BJ (cell line): Measurements from ENCODE around the gene THEMIS2. TPM values are rescaled to one million over a fixed set of nuclear protein-coding genes. Genes with fewer than 3 reads are reported as not detected.
"Not testable (repeated sequence)": the region's sequence is repeated elsewhere in the genome, so short reads cannot be mapped to it uniquely, and the experiment has no call there.

ENCODE experiments used
- CTCF ChIA-PET: fragments of 350-600 bp; formaldehyde crosslinking; extraction: SDS; loops from one replicate; lab custom pipeline; 2021; ENCODE audit warnings: antibody characterized with exemption, inconsistent platforms; lab: Yijun Ruan, JAX
- POLR2A ChIA-PET: fragments of 300-600 bp; sonication (Branson Sonifier 250); formaldehyde crosslinking; extraction: SDS; loops from one replicate; lab custom pipeline; 2021; ENCODE audit warnings: antibody characterized with exemption; lab: Charles Lee
- DNase-seq: peaks from one replicate; pipeline ENCODE4 v3.0.0-alpha.2; 2011; ENCODE audit warnings: low read depth
- H3K27me3 ChIP-seq: 2 replicates; pipeline ENCODE4 v1.6.0; 2011; ENCODE audit warnings: low read length; ENCODE audit not compliant: control insufficient read depth, insufficient read depth
- H3K36me3 ChIP-seq: 2 replicates; pipeline ENCODE4 v1.5.1; 2011; ENCODE audit warnings: low read length; ENCODE audit not compliant: control insufficient read depth, insufficient read depth
- H3K4me3 ChIP-seq: 2 replicates; pipeline ENCODE4 v1.5.1; 2011; ENCODE audit warnings: low read depth, mild to moderate bottlenecking, control low read depth, low read length
- polyA plus RNA-seq: library from polyadenylated mRNA; depleted of rRNA; stranded (reverse); fragments of >200 nt; gene quantifications from 2 replicates; pipeline ENCODE4 v1.2.3, GENCODE V29; 2011
- TF ChIP-seq, protein P1 (sequence below): IDR thresholded peaks from 2 replicates; pipeline ENCODE4 v1.5.1; 2011; ENCODE audit warnings: low read depth, mild to moderate bottlenecking, control low read depth, inconsistent platforms, low read length, moderate library complexity; ENCODE audit not compliant: insufficient read depth

The THEMIS2 gene
- polyA plus RNA-seq, 1 experiment, result 2.0 TPM

DNA sequence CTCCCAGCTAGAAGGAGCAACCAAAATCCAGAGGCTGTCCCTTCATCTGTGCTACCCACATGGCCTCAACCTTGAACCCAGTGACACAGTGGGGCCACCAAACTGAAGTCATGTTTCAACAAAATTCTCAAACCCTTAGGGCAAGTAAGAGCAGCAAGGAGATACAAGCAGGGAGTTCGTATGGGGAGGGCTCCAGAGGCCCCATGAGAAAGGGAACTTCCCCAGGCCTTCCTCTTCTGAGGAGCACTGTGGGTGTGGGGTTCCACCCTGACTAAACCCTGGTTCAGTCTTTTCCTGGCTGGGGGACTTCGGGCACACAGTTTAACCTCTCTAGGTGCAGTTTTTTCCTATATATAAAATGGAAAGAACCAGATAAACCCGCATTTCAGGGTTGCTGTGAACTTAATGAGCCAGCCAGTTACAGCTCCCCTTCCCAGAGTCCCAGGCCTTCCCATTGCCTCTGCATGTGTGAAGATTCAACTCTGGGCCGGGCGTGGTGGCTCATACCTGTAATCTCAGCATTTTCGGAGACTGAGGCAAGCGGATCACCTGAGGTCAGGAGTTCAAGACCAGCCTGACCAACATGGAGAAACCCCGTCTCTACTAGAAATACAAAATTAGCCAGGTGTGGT is 8.0 kb upstream of the THEMIS2 start:
- no peaks in the 10 kb centered on the region for H3K36me3 ChIP-seq
- TF ChIP-seq, protein P1, sequence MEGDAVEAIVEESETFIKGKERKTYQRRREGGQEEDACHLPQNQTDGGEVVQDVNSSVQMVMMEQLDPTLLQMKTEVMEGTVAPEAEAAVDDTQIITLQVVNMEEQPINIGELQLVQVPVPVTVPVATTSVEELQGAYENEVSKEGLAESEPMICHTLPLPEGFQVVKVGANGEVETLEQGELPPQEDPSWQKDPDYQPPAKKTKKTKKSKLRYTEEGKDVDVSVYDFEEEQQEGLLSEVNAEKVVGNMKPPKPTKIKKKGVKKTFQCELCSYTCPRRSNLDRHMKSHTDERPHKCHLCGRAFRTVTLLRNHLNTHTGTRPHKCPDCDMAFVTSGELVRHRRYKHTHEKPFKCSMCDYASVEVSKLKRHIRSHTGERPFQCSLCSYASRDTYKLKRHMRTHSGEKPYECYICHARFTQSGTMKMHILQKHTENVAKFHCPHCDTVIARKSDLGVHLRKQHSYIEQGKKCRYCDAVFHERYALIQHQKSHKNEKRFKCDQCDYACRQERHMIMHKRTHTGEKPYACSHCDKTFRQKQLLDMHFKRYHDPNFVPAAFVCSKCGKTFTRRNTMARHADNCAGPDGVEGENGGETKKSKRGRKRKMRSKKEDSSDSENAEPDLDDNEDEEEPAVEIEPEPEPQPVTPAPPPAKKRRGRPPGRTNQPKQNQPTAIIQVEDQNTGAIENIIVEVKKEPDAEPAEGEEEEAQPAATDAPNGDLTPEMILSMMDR, result no peak
- no peaks in the 10 kb centered on the region for H3K27me3 ChIP-seq
- CTCF ChIA-PET, result no interaction called here
- no peak for DNase-seq
- POLR2A ChIA-PET, result interaction anchor here (0.7 kb wide), 1 partner anchor 104 kb away, joined by 10 read pairs; no protein-coding TSS in a partner anchor
- no peak overlapping the region for H3K4me3 ChIP-seq

DNA sequence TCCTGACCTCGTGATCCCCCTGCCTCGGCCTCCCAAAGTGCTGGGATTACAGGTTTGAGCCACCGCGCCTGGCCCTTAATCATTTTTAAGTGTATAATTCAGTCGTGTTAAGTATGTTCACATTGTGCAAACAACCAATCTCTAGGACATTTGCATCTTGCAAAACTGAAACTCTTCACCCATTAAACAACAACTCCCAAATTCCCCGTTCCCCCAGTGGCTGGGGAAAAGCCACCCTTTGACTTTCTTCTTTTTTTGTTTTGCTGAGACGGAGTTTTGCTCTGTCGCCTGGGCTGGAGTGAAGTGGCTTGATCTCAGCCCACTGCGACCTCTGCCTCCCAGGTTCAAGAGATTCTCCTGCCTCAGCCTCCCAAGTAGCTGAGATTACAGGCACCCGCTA is 6.5 kb upstream of the THEMIS2 start:
- DNase-seq, result no peak
- TF ChIP-seq, protein P1, result no peak
- Histone ChIP-seq H3K27me3 (no peaks in the 10 kb centered on the region), H3K36me3 (no peaks in the 10 kb centered on the region), H3K4me3 (no peak overlapping the region)
- ChIA-PET CTCF (interaction anchor here (1.0 to 1.2 kb wide), 2 partner anchors 32 to 114 kb away, joined by 3 read pairs; no protein-coding TSS in a partner anchor), POLR2A (no interaction called here)

DNA sequence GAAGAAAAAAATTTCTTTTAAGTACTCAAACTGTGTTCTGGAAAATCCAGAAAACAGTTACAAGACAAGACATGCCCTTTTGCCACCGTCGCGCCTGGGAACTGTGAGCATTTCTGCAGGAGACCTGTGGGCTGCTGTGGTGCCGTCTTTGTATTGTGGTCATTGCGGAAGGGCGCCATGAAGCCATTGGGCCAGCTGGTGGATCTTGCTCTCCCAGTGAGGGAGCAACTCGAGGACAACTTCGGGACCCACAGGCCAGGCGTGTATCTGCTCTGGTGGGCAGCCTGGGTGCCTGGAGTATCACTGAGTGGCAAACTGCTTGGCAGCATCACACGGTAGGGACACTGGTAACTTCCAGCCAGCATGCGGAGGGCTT is 3.8 kb upstream of the THEMIS2 start:
- CTCF ChIA-PET, result no interaction called here
- POLR2A ChIA-PET, result no interaction called here
- TF ChIP-seq, protein P1, result no peak
- Histone ChIP-seq H3K27me3 (no peaks in the 10 kb centered on the region), H3K4me3 (no peak overlapping the region), H3K36me3 (no peaks in the 10 kb centered on the region)
- DNase-seq, result no peak

DNA sequence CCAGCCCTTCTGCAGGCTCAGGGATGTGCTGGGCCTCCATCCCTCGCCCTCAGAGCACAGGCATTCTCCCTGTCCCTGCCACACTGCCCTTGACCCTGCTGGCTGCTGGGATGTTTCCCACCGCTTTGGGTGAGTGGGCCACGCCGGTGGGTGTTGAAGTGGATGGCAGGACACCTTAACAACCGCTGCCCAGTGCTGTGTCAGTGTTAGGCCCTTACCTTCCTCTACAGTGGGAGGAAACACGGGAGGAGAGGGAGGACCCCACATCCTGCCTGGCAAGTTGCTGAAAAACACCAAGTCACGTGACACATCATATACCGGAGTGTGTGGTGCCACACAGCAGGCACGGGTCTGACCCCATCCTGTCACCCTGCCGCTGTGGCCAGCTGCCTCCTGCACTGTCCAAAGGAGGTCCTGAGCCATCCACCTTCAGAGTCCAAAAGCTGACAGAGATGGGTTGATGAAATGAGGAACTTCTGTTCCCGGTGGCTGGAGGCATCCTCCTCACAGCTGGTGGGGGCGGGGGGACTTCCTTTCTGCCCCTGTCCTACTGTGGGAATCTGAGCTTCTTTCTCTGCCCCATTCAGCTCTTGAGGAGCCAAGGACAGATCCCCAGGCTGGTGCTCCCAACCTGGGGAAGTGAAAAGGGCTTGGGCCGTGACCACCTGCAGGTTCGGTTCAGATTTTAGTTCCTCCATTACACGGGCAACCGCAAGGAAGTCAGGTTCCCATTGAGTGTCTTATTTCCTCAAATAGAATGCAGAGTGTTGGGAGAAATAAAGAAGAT is 3.2 kb upstream of the THEMIS2 start:
- Histone ChIP-seq H3K36me3 (no peaks in the 10 kb centered on the region), H3K4me3 (no peak overlapping the region), H3K27me3 (no peaks in the 10 kb centered on the region)
- CTCF ChIA-PET, result no interaction called here
- TF ChIP-seq, protein P1, result no peak
- POLR2A ChIA-PET, result no interaction called here
- no peak for DNase-seq

DNA sequence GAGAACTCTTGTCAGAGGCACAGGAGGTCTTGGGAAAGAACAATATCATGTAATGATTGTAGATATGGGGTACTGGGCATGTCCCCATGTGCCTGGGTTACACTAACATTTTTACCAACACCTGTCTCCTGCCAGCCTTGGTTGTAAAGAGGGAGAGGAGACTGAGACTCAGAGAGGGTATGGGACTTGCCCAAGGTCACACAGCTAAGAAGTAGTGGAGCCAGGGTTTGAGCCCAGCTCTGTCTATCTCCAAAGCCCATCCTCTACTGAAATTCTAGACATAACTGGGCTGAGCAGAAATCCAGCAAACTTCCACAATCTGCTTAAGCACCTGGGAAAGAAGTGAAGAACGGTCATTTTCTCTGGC is 2.6 kb upstream of the THEMIS2 start:
- ChIA-PET POLR2A (no interaction called here), CTCF (no interaction called here)
- TF ChIP-seq, protein P1, result no peak
- DNase-seq, result no peak
- H3K36me3 ChIP-seq, result no peaks in the 10 kb centered on the region
- H3K4me3 ChIP-seq, result no peak overlapping the region
- no peaks in the 10 kb centered on the region for H3K27me3 ChIP-seq

DNA sequence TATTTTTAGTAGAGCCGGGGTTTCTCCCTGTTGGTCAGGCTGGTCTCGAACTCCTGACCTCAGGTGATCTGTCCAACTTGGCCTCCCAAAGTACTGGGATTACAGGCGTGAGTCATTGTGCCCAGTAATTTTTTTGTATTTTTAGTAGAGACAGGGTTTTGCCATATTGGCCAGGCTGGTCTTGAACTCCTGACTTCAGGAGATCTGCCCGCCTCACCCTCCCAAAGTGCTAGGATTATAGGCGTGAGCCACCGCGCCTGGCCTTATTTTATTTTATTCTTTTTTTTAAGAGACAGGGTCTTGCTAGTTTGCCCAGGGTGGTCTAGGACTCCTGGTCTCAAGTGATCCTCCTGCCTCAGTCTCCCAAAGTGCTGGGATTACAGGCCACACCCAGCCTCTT is 1.3 kb upstream of the THEMIS2 start:
- POLR2A ChIA-PET, result not testable (repeated sequence)

More for the DNA sequence above, 1.3 kb upstream of the THEMIS2 start:
- DNase-seq, H3K4me3 ChIP-seq, H3K36me3 ChIP-seq, H3K27me3 ChIP-seq: not testable (repeated sequence)
- CTCF ChIA-PET, result interaction anchor here (0.7 kb wide), 1 partner anchor 221 kb away, joined by 3 read pairs; no protein-coding TSS in a partner anchor
